ENCODE results near the gene TRPV4.

DNA sequence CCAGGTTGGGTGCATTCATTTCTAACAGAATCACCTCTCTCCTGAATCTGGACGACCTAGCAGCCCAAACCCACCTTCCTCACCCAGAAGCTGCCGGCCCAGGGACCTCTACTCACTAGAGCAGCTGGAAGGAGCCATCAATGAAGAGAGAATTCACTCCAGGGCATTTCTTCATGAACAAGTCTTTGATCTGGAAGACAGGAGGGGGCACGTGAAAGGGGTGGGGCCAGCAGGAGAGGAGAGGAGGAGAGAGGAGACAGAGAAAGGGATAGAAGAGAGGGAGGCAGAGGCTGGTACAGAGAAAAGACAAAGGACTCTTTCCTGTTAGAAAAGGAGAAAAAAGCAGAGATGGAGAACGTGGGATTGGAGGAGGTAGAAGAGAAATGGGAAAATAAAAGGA lies 39.8 kb downstream of the TRPV4 start:
- TF ChIP-seq, protein P1, sequence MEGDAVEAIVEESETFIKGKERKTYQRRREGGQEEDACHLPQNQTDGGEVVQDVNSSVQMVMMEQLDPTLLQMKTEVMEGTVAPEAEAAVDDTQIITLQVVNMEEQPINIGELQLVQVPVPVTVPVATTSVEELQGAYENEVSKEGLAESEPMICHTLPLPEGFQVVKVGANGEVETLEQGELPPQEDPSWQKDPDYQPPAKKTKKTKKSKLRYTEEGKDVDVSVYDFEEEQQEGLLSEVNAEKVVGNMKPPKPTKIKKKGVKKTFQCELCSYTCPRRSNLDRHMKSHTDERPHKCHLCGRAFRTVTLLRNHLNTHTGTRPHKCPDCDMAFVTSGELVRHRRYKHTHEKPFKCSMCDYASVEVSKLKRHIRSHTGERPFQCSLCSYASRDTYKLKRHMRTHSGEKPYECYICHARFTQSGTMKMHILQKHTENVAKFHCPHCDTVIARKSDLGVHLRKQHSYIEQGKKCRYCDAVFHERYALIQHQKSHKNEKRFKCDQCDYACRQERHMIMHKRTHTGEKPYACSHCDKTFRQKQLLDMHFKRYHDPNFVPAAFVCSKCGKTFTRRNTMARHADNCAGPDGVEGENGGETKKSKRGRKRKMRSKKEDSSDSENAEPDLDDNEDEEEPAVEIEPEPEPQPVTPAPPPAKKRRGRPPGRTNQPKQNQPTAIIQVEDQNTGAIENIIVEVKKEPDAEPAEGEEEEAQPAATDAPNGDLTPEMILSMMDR (IDR thresholded peaks at IDR 0.05): no peak
- no peak for TF ChIP-seq POLR2A (IDR thresholded peaks at IDR 0.05)
- TF ChIP-seq POLR2AphosphoS5 (IDR thresholded peaks at IDR 0.05): no peak
